ENCODE data around the gene PGLYRP3. TPM values are rescaled to one million over a fixed set of nuclear protein-coding genes. Genes with fewer than 3 reads are reported as not detected.
A peak's percentile ranks its signal among the peaks of the same experiment; 100 is the strongest.

PGLYRP3 gene
- total and polyA plus RNA-seq, 7 experiments from 2014 or later = not detected

- peak overlapping the region; percentile 24 to 89 (median 72) for H3K4me3 Mint-ChIP-seq
- H3K4me1 ChIP-seq (ENCODE audit: control insufficient read depth in 2 of 2, insufficient read depth in 2 of 2, low read length in 2 of 2) = peaks cover 9 to 15% of the 10 kb centered on the region in 2 donors
- H3K27ac Mint-ChIP-seq = peak overlapping the region in 1 of 9 donors; percentile 31
- H3K27ac ChIP-seq (ENCODE audit: low read depth, low read length) = no peak overlapping the region
- intact Hi-C loops (cut with micrococcal nuclease) = no loop called here
- H3K27me3 Mint-ChIP-seq = peaks cover 50 to 80% (median 62%) of the 10 kb centered on the region in 5 donors
- H3K36me3 Mint-ChIP-seq = no peaks in the 10 kb centered on the region
- DNase-seq (peak in 1 of 9 donors; percentile 2), ATAC-seq (no peak)
- H3K27me3 ChIP-seq (ENCODE audit: control insufficient read depth in 2 of 2, insufficient read depth in 2 of 2, low read length in 2 of 2) = peaks cover 0 to 6% of the 10 kb centered on the region in 2 donors
- peaks cover 20 to 32% (median 25%) of the 10 kb centered on the region in 7 donors for H3K4me1 Mint-ChIP-seq
- H3K9me3 ChIP-seq (ENCODE audit: control insufficient read depth in 2 of 3, low read length in 3 of 3) = no peaks in the 10 kb centered on the region
- H3K4me3 ChIP-seq (ENCODE audit: low read length) = no peak overlapping the region
- ChIA-PET POLR2A (interaction anchor here (1.3 kb wide), 1 partner anchor 9 kb away, joined by 4 read pairs; no protein-coding TSS in a partner anchor), CTCF (no interaction called here)
- peaks cover 0 to under 1% (median 0%) of the 10 kb centered on the region in 11 donors for H3K9me3 Mint-ChIP-seq
- no peaks in the 10 kb centered on the region for H3K36me3 ChIP-seq (ENCODE audit: control insufficient read depth in 2 of 3, insufficient read depth in 3 of 3, low read length in 3 of 3)
Measured at GRCh38 chr1:153262462-153263157, 50.1 kb downstream of the PGLYRP3 start.

- Histone ChIP-seq H3K9me3 (ENCODE audit: control insufficient read depth in 2 of 3, low read length in 3 of 3) (no peaks in the 10 kb centered on the region), H3K4me3 (ENCODE audit: low read length) (no peak overlapping the region), H3K36me3 (ENCODE audit: control insufficient read depth in 2 of 3, insufficient read depth in 3 of 3, low read length in 3 of 3) (no peaks in the 10 kb centered on the region), H3K4me1 (ENCODE audit: control insufficient read depth in 2 of 2, insufficient read depth in 2 of 2, low read length in 2 of 2) (peaks cover 9 to 15% of the 10 kb centered on the region in 2 donors), H3K27ac (ENCODE audit: low read depth, low read length) (no peak overlapping the region), H3K27me3 (ENCODE audit: control insufficient read depth in 2 of 2, insufficient read depth in 2 of 2, low read length in 2 of 2) (peaks cover 0 to 6% of the 10 kb centered on the region in 2 donors)
- ChIA-PET POLR2A (interaction anchor here (1.3 kb wide), 1 partner anchor 9 kb away, joined by 4 read pairs; no protein-coding TSS in a partner anchor), CTCF (no interaction called here)
- Mint-ChIP-seq H3K27ac (no peak overlapping the region), H3K9me3 (no peaks in the 10 kb centered on the region), H3K4me1 (peaks cover 20 to 32% (median 25%) of the 10 kb centered on the region in 7 donors), H3K4me3 (peak overlapping the region; percentile 62 to 89 (median 72)), H3K36me3 (no peaks in the 10 kb centered on the region), H3K27me3 (peaks cover 46 to 76% (median 56%) of the 10 kb centered on the region in 5 donors)
- intact Hi-C loops (cut with micrococcal nuclease) = no loop called here
- ATAC-seq (no peak), DNase-seq (peak in 1 of 9 donors; percentile 1)
Measured at GRCh38 chr1:153262070-153262366, 50.7 kb downstream of the PGLYRP3 start.

GRCh38 chr1:153261281-153262069, 51.3 kb downstream of the PGLYRP3 start:
- H3K27ac ChIP-seq (ENCODE audit: low read depth, low read length) = no peak overlapping the region
- peak overlapping the region; percentile 62 to 89 (median 72) for H3K4me3 Mint-ChIP-seq
- peak in 6 of 9 donors; percentile 11 to 36 (median 22) for DNase-seq
- H3K9me3 Mint-ChIP-seq = no peaks in the 10 kb centered on the region
- H3K27ac Mint-ChIP-seq = no peak overlapping the region
- no peaks in the 10 kb centered on the region for H3K36me3 Mint-ChIP-seq
- H3K9me3 ChIP-seq (ENCODE audit: control insufficient read depth in 2 of 3, low read length in 3 of 3) = no peaks in the 10 kb centered on the region
- CTCF ChIA-PET = no interaction called here
- intact Hi-C loops (cut with micrococcal nuclease) = no loop called here
- peak; percentile 51 for ATAC-seq
- peaks cover 41 to 71% (median 51%) of the 10 kb centered on the region in 5 donors for H3K27me3 Mint-ChIP-seq
- H3K4me3 ChIP-seq (ENCODE audit: low read length) = no peak overlapping the region
- H3K27me3 ChIP-seq (ENCODE audit: control insufficient read depth in 2 of 2, insufficient read depth in 2 of 2, low read length in 2 of 2) = peaks cover 0 to 6% of the 10 kb centered on the region in 2 donors
- H3K4me1 ChIP-seq (ENCODE audit: control insufficient read depth in 2 of 2, insufficient read depth in 2 of 2, low read length in 2 of 2) = peaks cover 9 to 15% of the 10 kb centered on the region in 2 donors
- peaks cover 20 to 32% (median 25%) of the 10 kb centered on the region in 7 donors for H3K4me1 Mint-ChIP-seq
- POLR2A ChIA-PET = interaction anchor here (1.3 kb wide), 1 partner anchor 10 kb away, joined by 4 read pairs; no protein-coding TSS in a partner anchor
- no peaks in the 10 kb centered on the region for H3K36me3 ChIP-seq (ENCODE audit: control insufficient read depth in 2 of 3, insufficient read depth in 3 of 3, low read length in 3 of 3)

- Mint-ChIP-seq H3K27me3 (peaks cover 35 to 65% (median 44%) of the 10 kb centered on the region in 5 donors), H3K4me1 (peaks cover 20 to 32% (median 25%) of the 10 kb centered on the region in 7 donors), H3K27ac (peak overlapping the region in 7 of 9 donors; percentile 4 to 62 (median 23)), H3K36me3 (no peaks in the 10 kb centered on the region), H3K9me3 (no peaks in the 10 kb centered on the region), H3K4me3 (peak overlapping the region; percentile 45 to 89 (median 80))
- Histone ChIP-seq H3K27me3 (ENCODE audit: control insufficient read depth in 2 of 2, insufficient read depth in 2 of 2, low read length in 2 of 2) (peaks cover 0 to 6% of the 10 kb centered on the region in 2 donors), H3K4me3 (ENCODE audit: low read length) (no peak overlapping the region), H3K4me1 (ENCODE audit: control insufficient read depth in 2 of 2, insufficient read depth in 2 of 2, low read length in 2 of 2) (peaks cover 9 to 15% of the 10 kb centered on the region in 2 donors), H3K9me3 (ENCODE audit: control insufficient read depth in 2 of 3, low read length in 3 of 3) (no peaks in the 10 kb centered on the region), H3K36me3 (ENCODE audit: control insufficient read depth in 2 of 3, insufficient read depth in 3 of 3, low read length in 3 of 3) (no peaks in the 10 kb centered on the region), H3K27ac (ENCODE audit: low read depth, low read length) (no peak overlapping the region)
- CTCF ChIA-PET = no interaction called here
- POLR2A ChIA-PET = no interaction called here
- ATAC-seq (peak; percentile 39), DNase-seq (peak in 5 of 9 donors; percentile 5 to 29 (median 13))
- intact Hi-C loops (cut with micrococcal nuclease) = no loop called here
Measured at GRCh38 chr1:153260585-153261280, 52.0 kb downstream of the PGLYRP3 start.

- peaks cover 20 to 32% (median 25%) of the 10 kb centered on the region in 7 donors for H3K4me1 Mint-ChIP-seq
- ATAC-seq = no peak
- Histone ChIP-seq H3K27me3 (ENCODE audit: control insufficient read depth in 2 of 2, insufficient read depth in 2 of 2, low read length in 2 of 2) (peaks cover 0 to 6% of the 10 kb centered on the region in 2 donors), H3K4me3 (ENCODE audit: low read length) (no peak within 1 kb of the TSS), H3K4me1 (ENCODE audit: control insufficient read depth in 2 of 2, insufficient read depth in 2 of 2, low read length in 2 of 2) (peaks cover 9 to 15% of the 10 kb centered on the region in 2 donors), H3K36me3 (ENCODE audit: control insufficient read depth in 2 of 3, insufficient read depth in 3 of 3, low read length in 3 of 3) (no peaks in the 10 kb centered on the region), H3K27ac (ENCODE audit: low read depth, low read length) (no peak within 1 kb of the TSS), H3K9me3 (ENCODE audit: control insufficient read depth in 2 of 3, low read length in 3 of 3) (no peaks in the 10 kb centered on the region)
- no peaks in the 10 kb centered on the region for H3K36me3 Mint-ChIP-seq
- peak within 1 kb of the TSS in 7 of 9 donors; percentile 4 to 62 (median 23) for H3K27ac Mint-ChIP-seq
- ChIA-PET POLR2A (no interaction called here), CTCF (no interaction called here)
- H3K9me3 Mint-ChIP-seq = no peaks in the 10 kb centered on the region
- H3K4me3 Mint-ChIP-seq = peak within 1 kb of the TSS; percentile 45 to 89 (median 80)
- intact Hi-C loops (cut with micrococcal nuclease) = no loop called here
- H3K27me3 Mint-ChIP-seq = peaks cover 28 to 56% (median 37%) of the 10 kb centered on the region in 5 donors
- no peak for DNase-seq
Measured at GRCh38 chr1:153259387-153259786, 53.4 kb downstream of the PGLYRP3 start, which contains the start of gene LORICRIN. TSS of gene LORICRIN (plus strand) at chr1:153259687. CDS start at chr1:153260950, 1,263 bp downstream.

- intact Hi-C loops (cut with micrococcal nuclease) = no loop called here
- Histone ChIP-seq H3K4me1 (ENCODE audit: control insufficient read depth in 2 of 2, insufficient read depth in 2 of 2, low read length in 2 of 2) (no peaks in the 10 kb centered on the region), H3K4me3 (ENCODE audit: low read length) (no peak overlapping the region), H3K27me3 (ENCODE audit: control insufficient read depth in 2 of 2, insufficient read depth in 2 of 2, low read length in 2 of 2) (no peaks in the 10 kb centered on the region), H3K36me3 (ENCODE audit: control insufficient read depth in 2 of 3, insufficient read depth in 3 of 3, low read length in 3 of 3) (no peaks in the 10 kb centered on the region), H3K9me3 (ENCODE audit: control insufficient read depth in 2 of 3, low read length in 3 of 3) (no peaks in the 10 kb centered on the region), H3K27ac (ENCODE audit: low read depth, low read length) (no peak overlapping the region)
- Mint-ChIP-seq H3K4me3 (no peak overlapping the region), H3K9me3 (peaks cover 0 to 5% (median 0%) of the 10 kb centered on the region in 11 donors), H3K27ac (no peak overlapping the region), H3K4me1 (peaks cover 0 to 6% (median 0%) of the 10 kb centered on the region in 7 donors), H3K27me3 (peaks cover 18 to 40% (median 30%) of the 10 kb centered on the region in 5 donors), H3K36me3 (no peaks in the 10 kb centered on the region)
- ChIA-PET CTCF (no interaction called here), POLR2A (no interaction called here)
- DNase-seq (no peak), ATAC-seq (no peak)
Measured at GRCh38 chr1:153253693-153254092, 59.1 kb downstream of the PGLYRP3 start.
